Kidney (tissue), 14 donors: ENCODE measurements around the gene DNAH17. TPM values are rescaled to one million over a fixed set of nuclear protein-coding genes. Genes with fewer than 3 reads are reported as not detected.
A peak's percentile ranks its signal among the peaks of the same experiment; 100 is the strongest.

Experiments used
- DNase-seq, 5 donors: peaks; one replicate each; pipeline ENCODE4 v3.0.0-alpha.2; 2013 to 2020
- FAIRE-seq: peaks from 2 replicates; lab custom pipeline; 2012; peaks lifted over from hg19 to GRCh38; lab: Jason Lieb, UNC
- H3K27ac ChIP-seq, 2 donors: one replicate each; pipeline ENCODE4 v1.7.0; 2013; ENCODE audit warnings: low read depth in 2 of 2, low read length in 2 of 2, inconsistent platforms in 1 of 2
- H3K27me3 ChIP-seq: one replicate; pipeline ENCODE4 v1.7.1; 2013; ENCODE audit warnings: low read length, inconsistent platforms; ENCODE audit not compliant: control insufficient read depth, insufficient read depth
- H3K36me3 ChIP-seq, 3 donors: one replicate each; pipeline versions ENCODE4 v1.7.0 to v1.7.1; 2013; ENCODE audit warnings: low read length in 3 of 3, control low read depth in 1 of 3, inconsistent platforms in 1 of 3; ENCODE audit not compliant: insufficient read depth in 3 of 3, control insufficient read depth in 2 of 3
- H3K4me1 ChIP-seq, 3 donors: one replicate each; pipeline versions ENCODE4 v1.7.0 to v1.7.1; 2013; ENCODE audit warnings: low read length in 3 of 3, inconsistent platforms in 1 of 3, low read depth in 1 of 3; ENCODE audit not compliant: control insufficient read depth in 2 of 3, insufficient read depth in 2 of 3
- H3K4me3 ChIP-seq, 3 donors: one replicate each; pipeline versions ENCODE4 v1.7.0 to v1.8.1; 2013; ENCODE audit warnings: low read length in 3 of 3, control low read depth in 1 of 3, inconsistent platforms in 1 of 3
- H3K9ac ChIP-seq, 3 donors: one replicate each; pipeline versions ENCODE4 v1.7.0 to v1.7.1; 2013; ENCODE audit warnings: low read length in 3 of 3, control low read depth in 1 of 3, inconsistent platforms in 1 of 3
- H3K9me3 ChIP-seq, 3 donors: one replicate each; pipeline versions ENCODE4 v1.7.0 to v1.7.1; 2013; ENCODE audit warnings: low read length in 3 of 3, control low read depth in 1 of 3, inconsistent platforms in 1 of 3; ENCODE audit not compliant: control insufficient read depth in 2 of 3, insufficient read depth in 1 of 3
- intact Hi-C: fragments of 100-400 bp; cut with DNase I; formaldehyde crosslinking; loops from one replicate; pipeline ENCODE4 v1.11.1; 2022
- polyA plus RNA-seq: library from polyadenylated mRNA; stranded (reverse); fragments of 350-450 nt; fragmentation: Illumina TruSeq; extraction: RNeasy Lipid Tissue Mini Kit (QIAGEN cat#74804); gene quantifications from one replicate; pipeline ENCODE4 v1.2.3, GENCODE V29; 2014; ENCODE audit warnings: low read depth, low replicate concordance; ENCODE audit not compliant: insufficient read depth
- total RNA-seq: library from RNA; stranded (reverse); fragmentation: NEBNext Ultra II Directional; extraction: Animal tissue kit (Norgen Biotek cat#: 25700); gene quantifications from one replicate; pipeline ENCODE4 v1.2.1, GENCODE V29; 2021
- TF ChIP-seq, protein P1 (sequence below): IDR thresholded peaks from 3 replicates; pipeline ENCODE4 v1.5.1; 2012; ENCODE audit warnings: mild to moderate bottlenecking, moderate library complexity, borderline replicate concordance; ENCODE audit not compliant: insufficient read depth; ENCODE audit errors: extremely low read depth
- donor health status: control.
- donor health status: control.
- donor health status: control.
- donor health status: control.
- donor health status: control.
- donor health status: DM: yes; HTN: yes; CAD: no.
- donor health status: Normal renal cell carcinoma (clear cell type).

DNAH17 gene
- total and polyA plus RNA-seq, 2 donors from 2014 or later, result 0.09 to 0.17 TPM

DNA sequence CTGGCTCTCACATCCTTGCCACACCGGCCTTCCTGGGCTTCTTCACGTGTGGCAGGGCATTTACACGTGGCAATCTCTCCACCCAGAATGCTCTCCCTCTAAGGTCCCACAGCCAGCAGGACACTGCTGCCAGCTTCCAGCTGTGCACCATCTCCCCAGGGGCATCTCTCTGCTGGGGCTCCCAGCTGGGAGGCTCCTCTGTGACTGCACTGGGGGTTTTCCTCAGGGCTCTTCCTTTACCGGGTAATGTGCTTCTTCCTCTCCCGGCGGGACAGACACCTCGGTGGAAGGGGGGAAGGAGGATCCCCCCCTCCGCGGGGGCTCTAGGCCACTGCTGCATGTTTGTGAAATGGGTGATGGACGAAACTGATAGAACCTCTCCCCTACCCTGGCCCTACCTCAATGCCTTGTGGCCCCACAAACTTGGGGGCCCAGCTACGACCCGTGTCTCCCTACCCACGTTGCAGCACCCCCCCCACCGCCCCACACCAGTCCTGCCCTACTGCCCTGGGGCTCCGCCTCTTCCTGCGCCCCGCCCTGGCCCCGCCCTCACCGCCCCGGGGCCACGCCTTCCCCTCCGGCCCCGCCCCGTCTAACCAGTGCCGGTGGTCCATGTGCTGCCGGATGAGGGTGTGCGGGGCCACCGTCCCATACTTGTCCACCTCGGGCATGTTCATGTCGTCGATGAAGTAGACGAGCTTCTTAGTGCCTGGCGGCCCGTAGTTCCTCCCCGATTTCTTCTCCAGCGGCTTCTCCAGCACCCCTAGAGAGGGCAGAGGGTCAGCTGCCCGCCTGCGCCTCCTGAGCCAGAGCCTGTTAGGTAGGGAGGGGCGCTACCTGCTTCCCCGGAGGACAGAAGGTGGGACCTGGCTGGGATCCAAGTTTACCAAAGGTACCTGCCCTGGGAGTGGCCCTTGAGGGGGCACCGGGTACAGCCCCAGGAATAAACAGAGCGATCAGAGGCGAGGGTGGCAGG is 92.6 kb downstream of the DNAH17 start:
- Histone ChIP-seq H3K27ac (no peak overlapping the region), H3K27me3 (no peaks in the 10 kb centered on the region), H3K9me3 (no peaks in the 10 kb centered on the region), H3K4me1 (no peaks in the 10 kb centered on the region), H3K36me3 (no peaks in the 10 kb centered on the region), H3K9ac (no peak overlapping the region), H3K4me3 (no peak overlapping the region)
- peak in 1 of 5 donors; percentile 38 for DNase-seq
- intact Hi-C loops, result no loop called here
- FAIRE-seq, result no peak
- TF ChIP-seq, protein P1, sequence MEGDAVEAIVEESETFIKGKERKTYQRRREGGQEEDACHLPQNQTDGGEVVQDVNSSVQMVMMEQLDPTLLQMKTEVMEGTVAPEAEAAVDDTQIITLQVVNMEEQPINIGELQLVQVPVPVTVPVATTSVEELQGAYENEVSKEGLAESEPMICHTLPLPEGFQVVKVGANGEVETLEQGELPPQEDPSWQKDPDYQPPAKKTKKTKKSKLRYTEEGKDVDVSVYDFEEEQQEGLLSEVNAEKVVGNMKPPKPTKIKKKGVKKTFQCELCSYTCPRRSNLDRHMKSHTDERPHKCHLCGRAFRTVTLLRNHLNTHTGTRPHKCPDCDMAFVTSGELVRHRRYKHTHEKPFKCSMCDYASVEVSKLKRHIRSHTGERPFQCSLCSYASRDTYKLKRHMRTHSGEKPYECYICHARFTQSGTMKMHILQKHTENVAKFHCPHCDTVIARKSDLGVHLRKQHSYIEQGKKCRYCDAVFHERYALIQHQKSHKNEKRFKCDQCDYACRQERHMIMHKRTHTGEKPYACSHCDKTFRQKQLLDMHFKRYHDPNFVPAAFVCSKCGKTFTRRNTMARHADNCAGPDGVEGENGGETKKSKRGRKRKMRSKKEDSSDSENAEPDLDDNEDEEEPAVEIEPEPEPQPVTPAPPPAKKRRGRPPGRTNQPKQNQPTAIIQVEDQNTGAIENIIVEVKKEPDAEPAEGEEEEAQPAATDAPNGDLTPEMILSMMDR, result no peak

DNA sequence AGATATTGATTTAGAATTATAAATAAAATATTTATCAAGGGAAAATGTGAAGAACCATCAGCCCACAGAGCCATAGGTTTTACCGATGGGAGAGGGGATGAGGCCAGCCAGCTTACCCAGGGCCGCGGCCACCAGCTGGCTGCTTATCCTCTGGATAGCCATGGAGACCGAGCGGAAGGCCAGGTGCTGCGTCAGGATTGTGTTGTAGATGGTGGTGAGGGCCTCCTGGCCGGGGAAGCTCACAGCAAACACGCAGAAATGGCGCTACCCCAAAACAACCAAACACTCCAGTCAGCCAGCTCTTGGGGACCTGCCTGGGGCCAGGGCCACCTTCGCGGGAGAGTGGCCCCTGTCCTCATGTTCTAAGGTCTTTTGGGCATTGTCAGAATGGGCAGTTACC is 97.8 kb downstream of the DNAH17 start:
- no peaks in the 10 kb centered on the region for H3K36me3 ChIP-seq
- H3K27me3 ChIP-seq, result no peaks in the 10 kb centered on the region
- intact Hi-C loops, result no loop called here
- H3K27ac ChIP-seq, result no peak overlapping the region
- no peak overlapping the region for H3K4me3 ChIP-seq
- DNase-seq (no peak), FAIRE-seq (no peak)
- H3K9ac ChIP-seq, result no peak overlapping the region
- TF ChIP-seq, protein P1, result no peak
- peaks cover 0 to 6% (median 3%) of the 10 kb centered on the region in 3 donors for H3K9me3 ChIP-seq
- H3K4me1 ChIP-seq, result no peaks in the 10 kb centered on the region

DNA sequence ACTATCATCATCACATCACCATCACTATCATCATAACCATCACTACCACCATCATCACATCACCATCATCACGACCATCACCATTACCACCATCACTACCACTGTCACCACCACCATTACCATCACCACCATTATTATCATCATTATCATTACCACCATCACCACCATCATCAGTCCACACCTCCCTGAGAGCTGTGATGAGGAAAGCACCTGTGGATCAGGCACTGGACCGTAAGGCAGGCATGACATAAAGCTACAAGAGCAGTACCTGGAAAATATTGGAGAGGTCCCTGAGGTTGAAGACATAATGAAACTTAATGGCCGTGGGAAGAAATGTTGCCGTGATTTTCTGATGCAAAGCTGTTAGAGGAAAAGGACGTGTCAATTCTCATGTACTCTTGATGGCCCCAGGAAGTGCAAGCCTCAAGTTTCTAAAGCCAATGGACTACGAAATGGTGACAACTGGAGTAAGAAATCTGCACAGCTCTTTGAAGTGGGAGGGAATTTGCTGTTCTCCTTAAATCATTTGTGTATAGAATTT is 98.4 kb downstream of the DNAH17 start:
- no peak overlapping the region for H3K27ac ChIP-seq
- no peak for FAIRE-seq
- H3K9ac ChIP-seq, result no peak overlapping the region
- TF ChIP-seq, protein P1, result no peak
- no peaks in the 10 kb centered on the region for H3K27me3 ChIP-seq
- no peaks in the 10 kb centered on the region for H3K36me3 ChIP-seq
- peaks cover 0 to 6% (median 3%) of the 10 kb centered on the region in 3 donors for H3K9me3 ChIP-seq
- H3K4me1 ChIP-seq, result no peaks in the 10 kb centered on the region
- peak in 1 of 5 donors; percentile 15 for DNase-seq
- intact Hi-C loops, result no loop called here
- no peak overlapping the region for H3K4me3 ChIP-seq
